Ishikawa (cell line): ENCODE data around the gene TMEM139.

Source experiments
- CEBPB ChIP-seq: IDR thresholded peaks from 2 replicates; pipeline ENCODE4 v1.6.1; 2012
- CREB1 ChIP-seq: IDR thresholded peaks from 2 replicates; pipeline ENCODE4 v1.6.1; 2012; ENCODE audit warnings: low read depth
- EGR1 ChIP-seq: IDR thresholded peaks from 2 replicates; pipeline ENCODE4 v1.6.1; 2012
- EP300 ChIP-seq: IDR thresholded peaks from 2 replicates; pipeline ENCODE4 v1.6.1; 2012; ENCODE audit warnings: borderline replicate concordance
- FOXM1 ChIP-seq: IDR thresholded peaks from 2 replicates; pipeline ENCODE4 v1.6.1; 2012; ENCODE audit warnings: low read depth, borderline replicate concordance
- NFIC ChIP-seq: IDR thresholded peaks from 2 replicates; pipeline ENCODE4 v1.6.1; 2012
- RAD21 ChIP-seq: IDR thresholded peaks from 2 replicates; pipeline ENCODE4 v1.6.1; 2012; ENCODE audit warnings: low read depth
- TAF1 ChIP-seq: IDR thresholded peaks from 2 replicates; pipeline ENCODE4 v1.6.1; 2012; ENCODE audit warnings: low read depth, mild to moderate bottlenecking
- TCF12 ChIP-seq: IDR thresholded peaks from 2 replicates; pipeline ENCODE4 v1.6.1; 2012; ENCODE audit warnings: low read depth
- TEAD4 ChIP-seq: IDR thresholded peaks from 2 replicates; pipeline ENCODE4 v1.6.1; 2012
- YY1 ChIP-seq: IDR thresholded peaks from 2 replicates; pipeline ENCODE4 v1.6.1; 2012; ENCODE audit warnings: low read depth
- ZBTB7A ChIP-seq: IDR thresholded peaks from 2 replicates; pipeline ENCODE4 v1.6.1; 2012; ENCODE audit warnings: low read depth
- TF ChIP-seq, protein P1 (sequence below): IDR thresholded peaks from 2 replicates; pipeline ENCODE4 v1.6.1; 2012
- TF ChIP-seq, protein P2 (sequence below): IDR thresholded peaks from 2 replicates; pipeline ENCODE4 v1.6.1; 2012; ENCODE audit warnings: low read depth, mild to moderate bottlenecking
- TF ChIP-seq, protein P3 (sequence below): IDR thresholded peaks from 2 replicates; pipeline ENCODE4 v1.6.1; 2012

TMEM139 gene

DNA sequence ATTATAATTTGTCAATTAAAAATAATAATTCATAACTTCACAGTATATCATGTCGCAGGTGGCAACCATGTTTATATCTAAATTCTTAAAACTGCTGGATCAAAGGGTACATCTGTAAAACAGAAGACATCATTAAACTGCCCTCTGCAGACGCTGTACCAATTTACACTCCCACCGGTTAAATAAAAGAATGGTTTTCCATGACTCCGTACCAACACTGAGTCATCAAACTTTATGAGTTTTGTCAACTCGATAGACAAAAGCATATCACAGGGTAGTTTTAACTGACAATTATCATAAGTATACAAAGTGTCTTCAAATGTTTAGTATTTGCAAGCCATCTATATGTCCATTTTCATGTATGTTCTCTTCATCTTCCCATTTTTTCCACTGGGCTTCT lies 27.3 kb upstream of the TMEM139 start:
- TF ChIP-seq TCF12 (no peak), CEBPB (no peak), YY1 (no peak), NFIC (no peak)
- TF ChIP-seq, protein P1, sequence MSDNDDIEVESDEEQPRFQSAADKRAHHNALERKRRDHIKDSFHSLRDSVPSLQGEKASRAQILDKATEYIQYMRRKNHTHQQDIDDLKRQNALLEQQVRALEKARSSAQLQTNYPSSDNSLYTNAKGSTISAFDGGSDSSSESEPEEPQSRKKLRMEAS: no peak

DNA sequence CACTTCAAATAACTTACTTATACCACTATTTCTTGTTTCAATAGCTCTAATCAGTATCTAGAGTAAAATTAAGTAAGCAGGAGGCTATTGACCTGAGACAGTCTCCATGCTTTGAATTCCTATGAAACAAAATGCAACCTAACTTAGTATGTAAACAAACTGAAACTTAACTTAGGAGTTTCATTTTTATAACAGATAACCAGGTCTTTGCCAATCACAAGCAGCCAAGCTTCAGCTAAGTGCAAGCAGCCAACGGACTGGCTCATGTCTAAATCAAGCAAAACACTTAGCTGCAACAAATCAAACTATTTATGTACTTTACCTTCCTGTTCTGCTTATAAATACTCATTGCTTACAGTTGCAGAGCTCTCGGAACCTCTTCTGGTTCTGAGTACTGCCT lies 25.9 kb upstream of the TMEM139 start:
- TF ChIP-seq TEAD4 (no peak), FOXM1 (no peak)

DNA sequence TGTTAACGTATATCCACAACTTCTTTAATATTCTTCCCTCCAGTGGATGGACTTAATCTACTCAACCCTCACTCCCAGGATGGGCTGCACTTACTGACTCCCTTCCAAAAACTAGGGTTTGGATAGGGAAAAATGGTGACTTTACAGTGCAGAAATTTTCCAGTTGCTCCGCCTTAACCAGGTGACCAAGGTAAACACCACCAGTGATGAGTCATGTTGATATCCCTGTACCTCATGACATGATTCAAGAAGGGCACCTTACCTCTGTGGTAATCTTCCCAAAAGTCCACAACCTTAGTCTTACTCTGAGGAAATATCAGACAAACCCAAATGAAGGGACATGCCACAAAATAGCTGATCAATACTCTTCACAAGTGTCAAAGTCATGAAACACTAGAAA lies 25.0 kb upstream of the TMEM139 start:
- no peak for TF ChIP-seq RAD21
- TF ChIP-seq YY1: no peak

DNA sequence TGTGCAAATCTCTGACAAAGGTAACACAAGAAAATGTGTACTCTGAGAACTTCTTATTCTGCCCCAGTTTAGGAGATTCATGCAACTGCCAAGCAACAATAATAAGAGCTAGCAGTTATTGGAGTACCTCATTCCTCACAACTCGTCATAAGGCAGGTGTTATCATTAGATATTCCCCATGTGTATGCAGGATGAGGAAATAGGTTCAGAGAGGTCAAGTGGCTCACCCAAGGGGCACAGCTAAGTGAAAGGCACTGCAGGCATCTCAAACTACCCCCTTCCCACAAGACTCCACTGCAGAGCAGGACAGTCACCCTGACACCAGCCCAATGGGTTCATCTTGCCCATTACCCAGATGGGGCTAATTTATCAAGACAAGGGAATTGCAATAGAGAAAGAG lies 22.9 kb upstream of the TMEM139 start:
- TF ChIP-seq, protein P2, sequence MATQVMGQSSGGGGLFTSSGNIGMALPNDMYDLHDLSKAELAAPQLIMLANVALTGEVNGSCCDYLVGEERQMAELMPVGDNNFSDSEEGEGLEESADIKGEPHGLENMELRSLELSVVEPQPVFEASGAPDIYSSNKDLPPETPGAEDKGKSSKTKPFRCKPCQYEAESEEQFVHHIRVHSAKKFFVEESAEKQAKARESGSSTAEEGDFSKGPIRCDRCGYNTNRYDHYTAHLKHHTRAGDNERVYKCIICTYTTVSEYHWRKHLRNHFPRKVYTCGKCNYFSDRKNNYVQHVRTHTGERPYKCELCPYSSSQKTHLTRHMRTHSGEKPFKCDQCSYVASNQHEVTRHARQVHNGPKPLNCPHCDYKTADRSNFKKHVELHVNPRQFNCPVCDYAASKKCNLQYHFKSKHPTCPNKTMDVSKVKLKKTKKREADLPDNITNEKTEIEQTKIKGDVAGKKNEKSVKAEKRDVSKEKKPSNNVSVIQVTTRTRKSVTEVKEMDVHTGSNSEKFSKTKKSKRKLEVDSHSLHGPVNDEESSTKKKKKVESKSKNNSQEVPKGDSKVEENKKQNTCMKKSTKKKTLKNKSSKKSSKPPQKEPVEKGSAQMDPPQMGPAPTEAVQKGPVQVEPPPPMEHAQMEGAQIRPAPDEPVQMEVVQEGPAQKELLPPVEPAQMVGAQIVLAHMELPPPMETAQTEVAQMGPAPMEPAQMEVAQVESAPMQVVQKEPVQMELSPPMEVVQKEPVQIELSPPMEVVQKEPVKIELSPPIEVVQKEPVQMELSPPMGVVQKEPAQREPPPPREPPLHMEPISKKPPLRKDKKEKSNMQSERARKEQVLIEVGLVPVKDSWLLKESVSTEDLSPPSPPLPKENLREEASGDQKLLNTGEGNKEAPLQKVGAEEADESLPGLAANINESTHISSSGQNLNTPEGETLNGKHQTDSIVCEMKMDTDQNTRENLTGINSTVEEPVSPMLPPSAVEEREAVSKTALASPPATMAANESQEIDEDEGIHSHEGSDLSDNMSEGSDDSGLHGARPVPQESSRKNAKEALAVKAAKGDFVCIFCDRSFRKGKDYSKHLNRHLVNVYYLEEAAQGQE: no peak
- TF ChIP-seq FOXM1 (no peak), EP300 (no peak), TCF12 (no peak)

DNA sequence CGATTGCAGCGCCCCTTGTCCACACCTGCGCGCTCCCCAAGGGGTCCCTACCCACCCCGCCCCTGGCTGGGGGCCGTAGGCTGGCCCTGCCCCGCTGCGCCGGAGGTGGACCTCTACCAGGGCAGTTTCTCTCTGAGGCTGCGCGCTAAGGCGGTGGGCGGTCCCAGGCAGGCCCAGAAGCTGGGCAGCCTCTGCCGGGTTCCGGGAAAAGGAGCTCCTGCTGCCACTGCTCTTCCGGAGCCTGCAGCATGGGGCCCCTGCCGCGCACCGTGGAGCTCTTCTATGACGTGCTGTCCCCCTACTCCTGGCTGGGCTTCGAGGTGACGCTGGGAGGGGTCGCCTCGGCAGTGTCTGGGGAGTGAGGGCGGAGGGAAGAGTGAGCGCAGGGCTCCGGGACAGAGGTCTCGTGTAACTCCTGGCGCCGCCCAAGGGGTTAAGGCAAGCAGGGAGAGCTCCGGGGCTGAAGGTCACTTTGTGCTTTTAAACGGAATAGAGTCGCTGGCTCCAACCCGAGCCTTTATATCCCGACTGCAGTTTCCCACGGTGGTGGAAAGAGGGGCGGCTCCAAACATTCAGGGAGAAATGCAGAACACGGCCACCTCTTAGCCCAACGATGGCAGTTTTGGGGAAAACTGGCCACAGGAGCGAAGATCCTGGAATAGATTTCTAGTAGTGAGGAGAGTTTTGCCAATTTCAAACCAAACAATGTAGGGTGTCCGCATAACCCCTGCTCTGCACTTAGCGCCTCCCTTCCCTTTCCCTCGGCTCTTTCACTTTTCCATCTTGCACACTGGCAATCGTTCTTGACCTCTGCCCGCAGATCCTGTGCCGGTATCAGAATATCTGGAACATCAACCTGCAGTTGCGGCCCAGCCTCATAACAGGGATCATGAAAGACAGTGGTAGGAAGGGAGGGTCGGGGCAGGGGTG lies 21.2 kb upstream of the TMEM139 start, which contains the start of gene GSTK1:
Gene GSTK1, plus strand, starts transcription at position 176 of the 930 bp plus-strand sequence. Its CDS starts 73 bp downstream, at position 249.
- TF ChIP-seq, protein P1: peak; percentile 51
- TF ChIP-seq, protein P2: no peak; the same call in 1 of the 2 replicates
- TF ChIP-seq EGR1 (no peak), TAF1 (peak; percentile 91), TCF12 (peak; percentile 55; the same call in 1 of the 2 replicates), EP300 (no peak), ZBTB7A (peak; percentile 94), RAD21 (no peak)

DNA sequence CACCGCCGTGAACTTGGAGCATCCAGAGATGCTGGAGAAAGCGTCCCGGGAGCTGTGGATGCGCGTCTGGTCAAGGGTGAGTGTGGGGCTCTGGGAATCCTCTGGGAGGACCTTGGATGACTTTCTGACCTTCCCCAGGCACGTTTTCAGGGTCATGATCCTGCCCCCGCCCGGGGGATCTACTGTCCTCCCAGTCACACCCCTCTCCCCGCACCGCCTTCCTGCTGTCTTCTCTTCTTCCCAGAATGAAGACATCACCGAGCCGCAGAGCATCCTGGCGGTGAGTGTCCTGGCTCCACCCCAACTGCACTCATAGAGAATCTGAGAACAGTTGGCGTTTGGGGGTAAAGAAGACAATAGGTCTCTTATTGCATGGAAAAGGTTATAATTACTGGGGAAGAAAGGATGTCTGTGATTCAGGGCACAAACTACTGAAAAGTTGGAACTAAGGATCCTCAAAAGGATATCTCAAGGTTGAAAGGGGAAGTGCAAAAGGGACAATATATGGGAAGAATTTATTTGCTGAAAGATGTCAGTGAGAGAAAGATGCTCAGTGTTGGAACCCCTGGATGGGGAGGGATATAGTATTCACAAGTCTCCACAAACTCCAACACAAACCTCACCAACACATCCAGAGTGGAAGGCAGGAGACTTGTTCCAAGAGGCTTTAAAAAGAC lies 19.6 kb upstream of the TMEM139 start:
- TF ChIP-seq YY1: no peak
- TF ChIP-seq, protein P2: no peak
- TF ChIP-seq TEAD4: no peak
- no peak for TF ChIP-seq CREB1
- TF ChIP-seq TAF1: no peak
- no peak for TF ChIP-seq NFIC
- TF ChIP-seq EP300: no peak
- TF ChIP-seq EGR1: no peak
- TF ChIP-seq ZBTB7A: no peak
- TF ChIP-seq TCF12: no peak
- no peak for TF ChIP-seq FOXM1
- no peak for TF ChIP-seq RAD21
- TF ChIP-seq, protein P3, sequence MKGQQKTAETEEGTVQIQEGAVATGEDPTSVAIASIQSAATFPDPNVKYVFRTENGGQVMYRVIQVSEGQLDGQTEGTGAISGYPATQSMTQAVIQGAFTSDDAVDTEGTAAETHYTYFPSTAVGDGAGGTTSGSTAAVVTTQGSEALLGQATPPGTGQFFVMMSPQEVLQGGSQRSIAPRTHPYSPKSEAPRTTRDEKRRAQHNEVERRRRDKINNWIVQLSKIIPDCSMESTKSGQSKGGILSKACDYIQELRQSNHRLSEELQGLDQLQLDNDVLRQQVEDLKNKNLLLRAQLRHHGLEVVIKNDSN: no peak
- TF ChIP-seq CEBPB: no peak
